ENCODE measurements around the gene TBL3. TPM values are rescaled to one million over a fixed set of nuclear protein-coding genes. Genes with fewer than 3 reads are reported as not detected.

Gene TBL3
- total RNA-seq, 1 donor from 2014 or later = 26.8 TPM

DNA sequence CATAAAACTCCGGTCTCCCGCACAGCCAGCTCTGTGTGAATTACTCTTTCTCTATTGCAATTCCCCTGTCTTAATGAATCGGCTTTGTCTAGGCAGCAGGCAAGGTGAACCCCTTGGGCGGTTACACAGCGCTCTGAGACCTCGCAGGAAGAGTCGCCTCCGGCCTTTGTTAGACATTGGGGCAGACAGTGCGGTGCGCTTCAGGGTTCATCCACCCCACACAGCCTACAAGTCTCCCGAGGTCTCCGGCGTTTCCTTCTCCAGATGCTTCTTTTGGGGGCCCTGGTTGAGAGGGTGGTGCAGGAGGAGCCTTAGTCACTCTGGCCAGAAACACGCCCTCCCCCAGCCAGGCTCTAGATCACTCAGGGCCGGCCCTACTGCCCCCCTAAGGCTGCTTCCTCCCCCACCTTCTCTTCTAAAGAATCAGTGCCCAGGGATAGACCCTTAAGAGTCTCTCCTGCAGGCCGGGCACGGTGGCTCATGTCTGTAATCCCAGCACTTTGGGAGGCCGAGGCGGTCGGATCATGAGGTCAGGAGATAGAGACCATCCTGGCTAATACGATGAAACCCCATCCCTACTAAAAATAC, 27.1 kb upstream of the TBL3 start:
- DNase-seq = no peak
- H3K4me1 Mint-ChIP-seq (ENCODE audit: low read depth, unreplicated experiment) = peaks cover 10% of the 10 kb centered on the region
- no peak overlapping the region for H3K27ac Mint-ChIP-seq (ENCODE audit: unreplicated experiment)
- no peaks in the 10 kb centered on the region for H3K36me3 Mint-ChIP-seq (ENCODE audit: unreplicated experiment)
- TF ChIP-seq, protein P1, sequence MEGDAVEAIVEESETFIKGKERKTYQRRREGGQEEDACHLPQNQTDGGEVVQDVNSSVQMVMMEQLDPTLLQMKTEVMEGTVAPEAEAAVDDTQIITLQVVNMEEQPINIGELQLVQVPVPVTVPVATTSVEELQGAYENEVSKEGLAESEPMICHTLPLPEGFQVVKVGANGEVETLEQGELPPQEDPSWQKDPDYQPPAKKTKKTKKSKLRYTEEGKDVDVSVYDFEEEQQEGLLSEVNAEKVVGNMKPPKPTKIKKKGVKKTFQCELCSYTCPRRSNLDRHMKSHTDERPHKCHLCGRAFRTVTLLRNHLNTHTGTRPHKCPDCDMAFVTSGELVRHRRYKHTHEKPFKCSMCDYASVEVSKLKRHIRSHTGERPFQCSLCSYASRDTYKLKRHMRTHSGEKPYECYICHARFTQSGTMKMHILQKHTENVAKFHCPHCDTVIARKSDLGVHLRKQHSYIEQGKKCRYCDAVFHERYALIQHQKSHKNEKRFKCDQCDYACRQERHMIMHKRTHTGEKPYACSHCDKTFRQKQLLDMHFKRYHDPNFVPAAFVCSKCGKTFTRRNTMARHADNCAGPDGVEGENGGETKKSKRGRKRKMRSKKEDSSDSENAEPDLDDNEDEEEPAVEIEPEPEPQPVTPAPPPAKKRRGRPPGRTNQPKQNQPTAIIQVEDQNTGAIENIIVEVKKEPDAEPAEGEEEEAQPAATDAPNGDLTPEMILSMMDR (IDR thresholded peaks at IDR 0.05; ENCODE audit: partially characterized antibody, unreplicated experiment) = no peak
- H3K27me3 Mint-ChIP-seq (ENCODE audit: unreplicated experiment) = peaks cover 4% of the 10 kb centered on the region
- H3K9me3 Mint-ChIP-seq (ENCODE audit: unreplicated experiment) = peaks cover 3% of the 10 kb centered on the region
- H3K4me3 Mint-ChIP-seq (ENCODE audit: unreplicated experiment) = no peak overlapping the region

DNA sequence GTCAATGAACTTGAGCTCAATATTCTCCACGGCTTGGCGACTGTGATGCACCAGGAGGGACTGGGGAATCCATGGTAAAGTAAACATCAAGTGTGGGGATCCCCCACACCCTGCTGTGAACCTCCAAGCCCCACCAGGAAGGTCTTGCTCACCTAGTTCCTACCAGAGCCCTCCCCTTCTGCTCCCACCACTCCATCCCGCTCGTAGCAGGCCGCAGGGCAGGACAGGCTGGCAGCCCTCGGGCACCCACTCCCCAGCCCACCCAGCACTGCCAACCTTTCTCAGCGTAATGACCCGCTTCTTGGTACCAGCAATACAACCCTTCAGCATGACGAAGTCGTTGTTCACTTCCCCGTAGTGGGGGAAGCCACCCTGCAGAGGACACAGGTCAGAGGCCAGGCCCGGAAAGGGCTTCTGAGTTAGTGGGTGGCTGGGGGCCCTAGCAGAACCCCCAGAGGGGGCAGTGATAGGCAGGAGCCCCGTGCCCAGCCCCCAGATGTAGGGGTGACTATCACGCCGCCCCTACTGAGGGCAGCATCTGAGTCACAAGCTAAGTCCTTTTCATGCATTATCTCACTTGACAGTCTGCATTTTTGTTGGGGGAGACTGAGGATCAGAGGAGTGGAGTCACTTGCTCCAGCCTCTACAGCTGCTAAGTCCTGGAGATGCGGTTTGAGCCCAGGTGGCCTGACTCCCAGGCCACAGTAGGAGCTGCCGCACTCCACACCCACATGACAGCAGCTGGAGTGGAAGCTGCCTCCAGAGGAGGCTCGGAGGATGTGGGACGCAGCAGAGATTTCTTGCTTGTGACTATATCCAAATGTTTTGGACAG, 26.1 kb upstream of the TBL3 start:
- Mint-ChIP-seq H3K36me3 (ENCODE audit: unreplicated experiment) (no peaks in the 10 kb centered on the region), H3K4me3 (ENCODE audit: unreplicated experiment) (no peak overlapping the region), H3K27me3 (ENCODE audit: unreplicated experiment) (peaks cover 4% of the 10 kb centered on the region), H3K9me3 (ENCODE audit: unreplicated experiment) (peaks cover 3% of the 10 kb centered on the region), H3K4me1 (ENCODE audit: low read depth, unreplicated experiment) (peaks cover 10% of the 10 kb centered on the region), H3K27ac (ENCODE audit: unreplicated experiment) (no peak overlapping the region)
- TF ChIP-seq, protein P1 (IDR thresholded peaks at IDR 0.05; ENCODE audit: partially characterized antibody, unreplicated experiment) = no peak
- no peak for DNase-seq

DNA sequence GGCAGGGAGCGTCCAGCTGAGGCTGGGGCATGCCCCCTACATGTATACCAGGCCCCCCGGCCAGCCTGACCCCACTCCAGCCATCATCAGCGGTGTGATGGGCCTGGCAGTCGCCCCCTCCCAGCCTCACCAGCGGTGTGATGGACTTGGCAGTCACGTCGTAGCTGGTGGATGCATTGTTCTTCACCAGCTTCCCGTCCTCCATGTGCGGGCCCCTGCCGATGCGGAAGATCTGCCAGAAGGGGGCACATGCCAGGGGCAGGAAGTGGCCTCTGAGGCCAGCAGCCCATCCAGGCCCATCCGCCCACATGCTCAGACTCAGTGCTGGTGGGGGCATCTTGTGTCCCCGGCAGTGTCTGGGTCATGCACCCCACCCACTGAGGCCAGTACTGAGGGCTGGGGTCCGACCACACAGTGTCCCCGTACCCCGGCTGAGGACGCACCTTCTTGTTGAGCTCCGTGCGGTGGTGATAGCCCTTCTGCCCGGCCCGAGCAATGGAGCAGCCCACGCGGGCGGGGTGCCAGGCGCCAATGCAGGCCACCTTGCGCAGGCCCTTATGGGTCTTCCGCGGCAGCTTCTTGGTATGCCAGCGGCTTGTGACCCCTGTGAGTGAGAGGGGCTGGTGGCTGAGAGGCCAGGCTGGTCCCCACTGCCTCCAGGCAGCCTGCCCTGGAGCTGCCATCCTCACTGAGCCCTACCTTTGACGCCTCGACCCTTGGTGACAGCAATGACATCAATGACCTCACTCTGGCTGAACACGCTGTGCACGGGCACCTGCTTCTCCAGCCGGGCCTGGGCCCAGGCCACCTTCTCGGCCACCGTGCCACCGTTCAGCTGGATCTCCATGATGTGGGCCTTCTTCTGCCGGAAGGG, 25.1 kb upstream of the TBL3 start:
- Mint-ChIP-seq H3K4me3 (ENCODE audit: unreplicated experiment) (no peak overlapping the region), H3K4me1 (ENCODE audit: low read depth, unreplicated experiment) (peaks cover 4% of the 10 kb centered on the region), H3K36me3 (ENCODE audit: unreplicated experiment) (no peaks in the 10 kb centered on the region), H3K27ac (ENCODE audit: unreplicated experiment) (no peak overlapping the region), H3K27me3 (ENCODE audit: unreplicated experiment) (peaks cover 3% of the 10 kb centered on the region), H3K9me3 (ENCODE audit: unreplicated experiment) (peaks cover 3% of the 10 kb centered on the region)
- no peak for DNase-seq
- TF ChIP-seq, protein P1 (IDR thresholded peaks at IDR 0.05; ENCODE audit: partially characterized antibody, unreplicated experiment) = no peak

DNA sequence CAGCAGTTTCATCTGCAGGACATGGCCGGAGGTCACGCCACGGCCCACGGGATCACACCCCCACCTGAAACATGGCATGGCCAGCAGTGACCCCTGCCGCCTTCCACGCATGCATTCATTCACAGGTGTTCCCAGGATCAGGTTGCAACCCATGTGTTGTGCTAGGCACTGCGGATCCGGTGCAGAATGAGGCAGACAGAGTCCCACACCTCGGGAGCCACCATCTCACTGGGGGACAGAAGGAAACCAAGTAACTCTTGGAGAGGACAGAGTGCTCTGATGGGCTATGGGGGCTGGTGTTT, 24.5 kb upstream of the TBL3 start:
- no peak overlapping the region for H3K27ac Mint-ChIP-seq (ENCODE audit: unreplicated experiment)
- peaks cover 2% of the 10 kb centered on the region for H3K4me1 Mint-ChIP-seq (ENCODE audit: low read depth, unreplicated experiment)
- peaks cover 3% of the 10 kb centered on the region for H3K27me3 Mint-ChIP-seq (ENCODE audit: unreplicated experiment)
- TF ChIP-seq, protein P1 (IDR thresholded peaks at IDR 0.05; ENCODE audit: partially characterized antibody, unreplicated experiment) = no peak
- peaks cover 3% of the 10 kb centered on the region for H3K9me3 Mint-ChIP-seq (ENCODE audit: unreplicated experiment)
- H3K4me3 Mint-ChIP-seq (ENCODE audit: unreplicated experiment) = no peak overlapping the region
- H3K36me3 Mint-ChIP-seq (ENCODE audit: unreplicated experiment) = no peaks in the 10 kb centered on the region
- no peak for DNase-seq
